ENCODE measurements around the gene BPIFB2. TPM values are rescaled to one million over a fixed set of nuclear protein-coding genes. Genes with fewer than 3 reads are reported as not detected.

The BPIFB2 gene
- total RNA-seq, 1 donor from 2014 or later, result not detected

DNA sequence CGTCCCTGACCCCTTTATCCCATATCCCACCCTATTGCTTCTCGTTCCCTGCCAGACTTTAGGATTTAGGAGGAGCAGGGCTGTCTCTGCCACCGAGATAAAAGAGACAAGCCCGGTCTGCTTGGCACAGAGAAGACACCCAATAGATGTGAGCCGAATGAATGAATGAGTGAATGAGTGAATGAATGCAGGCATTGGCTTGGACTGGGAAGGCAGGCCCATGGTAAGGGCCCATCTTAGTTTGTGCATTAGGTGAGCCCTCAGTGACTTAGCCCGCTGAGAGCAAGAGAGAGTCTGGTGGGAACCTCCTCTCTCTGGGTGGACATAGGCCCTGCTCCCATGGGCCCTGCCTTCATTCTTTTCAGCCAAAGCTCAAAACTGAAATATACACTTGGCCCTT lies 23.1 kb downstream of the BPIFB2 start:
- Histone ChIP-seq H3K4me3 (ENCODE audit: low read depth, low read length) (no peak overlapping the region), H3K36me3 (ENCODE audit: control insufficient read depth, insufficient read depth, low read length) (no peaks in the 10 kb centered on the region), H3K27me3 (ENCODE audit: control insufficient read depth, insufficient read depth, low read length) (no peaks in the 10 kb centered on the region)
- FAIRE-seq, result no peak
- TF ChIP-seq, protein P1, sequence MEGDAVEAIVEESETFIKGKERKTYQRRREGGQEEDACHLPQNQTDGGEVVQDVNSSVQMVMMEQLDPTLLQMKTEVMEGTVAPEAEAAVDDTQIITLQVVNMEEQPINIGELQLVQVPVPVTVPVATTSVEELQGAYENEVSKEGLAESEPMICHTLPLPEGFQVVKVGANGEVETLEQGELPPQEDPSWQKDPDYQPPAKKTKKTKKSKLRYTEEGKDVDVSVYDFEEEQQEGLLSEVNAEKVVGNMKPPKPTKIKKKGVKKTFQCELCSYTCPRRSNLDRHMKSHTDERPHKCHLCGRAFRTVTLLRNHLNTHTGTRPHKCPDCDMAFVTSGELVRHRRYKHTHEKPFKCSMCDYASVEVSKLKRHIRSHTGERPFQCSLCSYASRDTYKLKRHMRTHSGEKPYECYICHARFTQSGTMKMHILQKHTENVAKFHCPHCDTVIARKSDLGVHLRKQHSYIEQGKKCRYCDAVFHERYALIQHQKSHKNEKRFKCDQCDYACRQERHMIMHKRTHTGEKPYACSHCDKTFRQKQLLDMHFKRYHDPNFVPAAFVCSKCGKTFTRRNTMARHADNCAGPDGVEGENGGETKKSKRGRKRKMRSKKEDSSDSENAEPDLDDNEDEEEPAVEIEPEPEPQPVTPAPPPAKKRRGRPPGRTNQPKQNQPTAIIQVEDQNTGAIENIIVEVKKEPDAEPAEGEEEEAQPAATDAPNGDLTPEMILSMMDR (IDR thresholded peaks at IDR 0.05; ENCODE audit: insufficient read depth, low read length, severe bottlenecking), result no peak
- DNase-seq (ENCODE audit: low read depth), result no peak

DNA sequence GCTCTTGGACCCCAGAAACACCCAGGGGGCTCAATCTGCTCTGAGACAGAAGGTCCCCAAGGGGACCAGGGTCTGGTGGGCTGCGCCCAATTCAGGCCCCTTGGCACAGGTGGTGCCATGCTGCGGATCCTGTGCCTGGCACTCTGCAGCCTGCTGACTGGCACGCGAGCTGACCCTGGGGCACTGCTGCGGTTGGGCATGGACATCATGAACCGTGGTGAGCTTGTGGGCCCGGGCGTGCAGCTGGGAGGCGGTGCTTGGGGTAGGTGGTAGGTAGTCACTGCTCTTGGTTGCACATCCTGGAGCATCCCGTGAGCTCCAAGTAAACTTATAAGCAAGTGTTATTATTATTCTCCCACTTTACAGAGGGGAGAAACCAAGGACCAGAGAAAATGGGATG lies 24.0 kb downstream of the BPIFB2 start, which contains the start of gene BPIFB6:
BPIFB6 (plus strand) TSS at position 118 of the 400 bp plus-strand sequence; CDS start at position 118, 0 bp downstream.
- TF ChIP-seq, protein P1 (IDR thresholded peaks at IDR 0.05; ENCODE audit: insufficient read depth, low read length, severe bottlenecking), result no peak
- FAIRE-seq (no peak), DNase-seq (ENCODE audit: low read depth) (no peak)
- Histone ChIP-seq H3K4me3 (ENCODE audit: low read depth, low read length) (no peak within 1 kb of the TSS), H3K36me3 (ENCODE audit: control insufficient read depth, insufficient read depth, low read length) (no peaks in the 10 kb centered on the region), H3K27me3 (ENCODE audit: control insufficient read depth, insufficient read depth, low read length) (no peaks in the 10 kb centered on the region)

DNA sequence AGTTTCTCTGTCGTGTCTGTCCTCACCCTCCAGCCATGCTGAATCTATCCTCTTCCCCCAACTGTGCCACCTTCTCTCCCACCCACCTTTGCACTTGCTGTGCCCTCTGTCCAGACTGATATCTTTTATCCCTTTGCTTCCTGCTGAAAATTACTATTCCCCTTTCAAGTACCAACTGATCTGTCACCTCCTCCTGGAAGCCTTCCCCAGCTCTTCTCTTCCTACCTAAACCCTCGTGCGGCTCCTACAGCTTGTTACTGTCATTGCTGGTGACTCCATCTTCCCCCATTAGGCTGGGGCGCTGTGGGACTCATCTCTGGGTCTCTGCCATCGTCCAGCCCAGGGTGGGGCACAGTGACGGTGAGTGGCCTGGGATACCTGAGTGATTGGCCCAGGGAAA lies 25.1 kb downstream of the BPIFB2 start:
- Histone ChIP-seq H3K4me3 (ENCODE audit: low read depth, low read length) (no peak overlapping the region), H3K27me3 (ENCODE audit: control insufficient read depth, insufficient read depth, low read length) (no peaks in the 10 kb centered on the region), H3K36me3 (ENCODE audit: control insufficient read depth, insufficient read depth, low read length) (no peaks in the 10 kb centered on the region)
- TF ChIP-seq, protein P1 (IDR thresholded peaks at IDR 0.05; ENCODE audit: insufficient read depth, low read length, severe bottlenecking), result no peak
- DNase-seq (ENCODE audit: low read depth) (no peak), FAIRE-seq (no peak)

DNA sequence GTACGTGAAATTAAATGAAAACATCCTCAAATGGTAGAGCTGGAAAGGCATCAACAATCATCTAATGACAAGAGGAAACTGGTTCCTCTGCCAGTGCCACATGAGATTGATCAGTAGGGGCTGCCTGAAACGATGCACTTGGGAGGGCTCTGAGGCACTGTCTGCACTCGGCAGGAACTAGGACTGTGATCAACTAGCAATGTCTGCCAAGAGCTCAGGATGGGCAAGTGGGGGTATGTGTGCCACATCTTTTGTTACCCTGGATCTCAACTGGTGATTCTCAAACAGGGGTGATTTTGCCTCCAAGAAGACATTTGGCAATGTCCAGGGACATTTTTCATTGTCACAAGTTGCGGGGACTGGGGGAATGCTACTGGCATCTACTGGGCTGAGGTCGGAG lies 25.9 kb downstream of the BPIFB2 start:
- TF ChIP-seq, protein P1 (IDR thresholded peaks at IDR 0.05; ENCODE audit: insufficient read depth, low read length, severe bottlenecking), result no peak
- FAIRE-seq (no peak), DNase-seq (ENCODE audit: low read depth) (no peak)
- Histone ChIP-seq H3K4me3 (ENCODE audit: low read depth, low read length) (no peak overlapping the region), H3K27me3 (ENCODE audit: control insufficient read depth, insufficient read depth, low read length) (no peaks in the 10 kb centered on the region), H3K36me3 (ENCODE audit: control insufficient read depth, insufficient read depth, low read length) (no peaks in the 10 kb centered on the region)

DNA sequence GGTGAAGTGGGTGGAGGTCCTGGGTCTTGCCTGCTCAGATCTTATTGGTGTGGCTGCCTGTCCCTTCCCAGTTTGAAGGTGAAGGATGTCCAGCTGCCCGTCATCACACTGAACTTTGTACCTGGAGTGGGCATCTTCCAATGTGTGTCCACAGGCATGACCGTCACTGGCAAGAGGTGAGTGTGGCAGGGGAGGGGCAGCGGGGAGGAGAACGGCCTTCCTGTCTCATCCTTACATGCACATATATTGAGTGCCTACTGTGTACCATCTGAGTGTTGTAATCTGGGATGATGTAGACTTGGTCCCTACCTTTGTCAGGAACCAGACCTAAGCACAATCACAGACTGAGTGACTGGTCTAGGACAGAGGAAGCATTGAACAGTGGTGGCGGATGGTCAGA lies 26.6 kb downstream of the BPIFB2 start:
- no peak overlapping the region for H3K4me3 ChIP-seq (ENCODE audit: low read depth, low read length)
- no peaks in the 10 kb centered on the region for H3K36me3 ChIP-seq (ENCODE audit: control insufficient read depth, insufficient read depth, low read length)
- FAIRE-seq (no peak), DNase-seq (ENCODE audit: low read depth) (no peak)
- no peaks in the 10 kb centered on the region for H3K27me3 ChIP-seq (ENCODE audit: control insufficient read depth, insufficient read depth, low read length)
- TF ChIP-seq, protein P1 (IDR thresholded peaks at IDR 0.05; ENCODE audit: insufficient read depth, low read length, severe bottlenecking), result no peak

DNA sequence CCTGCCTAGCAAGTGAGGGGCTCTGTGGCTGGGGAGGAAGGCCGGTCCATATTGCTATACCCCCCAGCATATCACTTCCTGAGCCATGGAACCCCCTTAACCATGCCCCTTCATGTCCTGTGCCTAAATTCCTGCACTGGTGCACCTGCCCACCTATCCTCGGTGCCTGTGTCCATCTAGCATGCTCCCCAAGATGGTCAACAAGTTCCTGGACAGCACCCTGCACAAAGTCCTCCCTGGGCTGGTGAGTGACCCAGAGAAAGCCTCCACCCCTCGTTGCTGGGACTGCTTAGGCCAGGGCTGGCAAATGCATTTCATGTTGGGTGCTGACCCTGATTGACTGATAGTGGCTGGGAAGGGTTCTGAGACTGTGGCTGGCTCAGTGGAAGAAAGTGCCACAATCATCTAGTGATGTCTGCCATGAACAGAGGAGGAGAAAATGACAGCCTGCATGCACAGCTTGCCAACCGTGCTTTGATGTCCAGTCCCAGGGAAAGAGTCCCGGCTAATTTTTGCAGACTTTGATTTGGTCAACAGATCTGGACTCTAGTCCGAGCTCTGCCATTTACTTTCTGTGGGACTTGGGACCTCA lies 27.5 kb downstream of the BPIFB2 start:
- Histone ChIP-seq H3K27me3 (ENCODE audit: control insufficient read depth, insufficient read depth, low read length) (no peaks in the 10 kb centered on the region), H3K36me3 (ENCODE audit: control insufficient read depth, insufficient read depth, low read length) (no peaks in the 10 kb centered on the region), H3K4me3 (ENCODE audit: low read depth, low read length) (no peak overlapping the region)
- DNase-seq (ENCODE audit: low read depth) (no peak), FAIRE-seq (no peak)
- TF ChIP-seq, protein P1 (IDR thresholded peaks at IDR 0.05; ENCODE audit: insufficient read depth, low read length, severe bottlenecking), result no peak

All from bronchial epithelial cell (primary cell).